ENCODE data around the gene SLC12A8. TPM values are rescaled to one million over a fixed set of nuclear protein-coding genes. Genes with fewer than 3 reads are reported as not detected.

Gene SLC12A8
- total RNA-seq, 4 donors from 2014 or later: 2.3 to 13.1 (median 3.9) TPM

- TF ChIP-seq CTCF (IDR thresholded peaks at IDR 0.05) (no peak), POLR2A (IDR thresholded peaks at IDR 0.05) (no peak)
- intact Hi-C loops (cut with DNase I; ENCODE audit: low total_unique reads): no loop called here
- 76 to 78% methylated on average over 1 of the region's 1 CpG for WGBS, 2 donors
- DNase-seq (ENCODE audit: low spot score in 2 of 2): no peak
- H3K4me3 ChIP-seq (ENCODE audit: low read depth, poor library complexity, severe bottlenecking): no peak overlapping the region
These were observed 32.7 kb downstream of the SLC12A8 start for GRCh38 chr3:125179884-125180240.

- WGBS, 2 donors: 82 to 83% methylated on average over 3 of the region's 3 CpGs
- no peak for TF ChIP-seq CTCF (IDR thresholded peaks at IDR 0.05)
- no peak for TF ChIP-seq POLR2A (IDR thresholded peaks at IDR 0.05)
- DNase-seq (ENCODE audit: low spot score in 2 of 2): no peak
- H3K4me3 ChIP-seq (ENCODE audit: low read depth, poor library complexity, severe bottlenecking): no peak overlapping the region
- intact Hi-C loops (cut with DNase I; ENCODE audit: low total_unique reads): no loop called here
These were observed 33.2 kb downstream of the SLC12A8 start for GRCh38 chr3:125179143-125179883.

- peak in 1 of 2 donors; percentile 70 for DNase-seq (ENCODE audit: low spot score in 2 of 2)
- 95 to 97% methylated on average over 13 of the region's 13 CpGs for WGBS, 2 donors
- H3K4me3 ChIP-seq (ENCODE audit: low read depth, poor library complexity, severe bottlenecking): no peak overlapping the region
- intact Hi-C loops (cut with DNase I; ENCODE audit: low total_unique reads): no loop called here
- no peak for TF ChIP-seq CTCF (IDR thresholded peaks at IDR 0.05)
- no peak for TF ChIP-seq POLR2A (IDR thresholded peaks at IDR 0.05)
These were observed 34.8 kb downstream of the SLC12A8 start for GRCh38 chr3:125177746-125178145.

GRCh38 chr3:125175295-125176078, 37.1 kb downstream of the SLC12A8 start:
- WGBS, 2 donors: 69 to 73% methylated on average over 7 of the region's 7 CpGs

GRCh38 chr3:125172346-125172745, 40.2 kb downstream of the SLC12A8 start:
- WGBS, 2 donors: 92 to 94% methylated on average over 2 of the region's 2 CpGs
- intact Hi-C loops (cut with DNase I; ENCODE audit: low total_unique reads): no loop called here
- no peak overlapping the region for H3K4me3 ChIP-seq (ENCODE audit: low read depth, poor library complexity, severe bottlenecking)
- TF ChIP-seq POLR2A (IDR thresholded peaks at IDR 0.05): no peak
- peak in 1 of 2 donors; percentile 20 for DNase-seq (ENCODE audit: low spot score in 2 of 2)

More at GRCh38 chr3:125175295-125176078, 37.1 kb downstream of the SLC12A8 start:
- peak in 1 of 2 donors; percentile 37 for DNase-seq (ENCODE audit: low spot score in 2 of 2)
- intact Hi-C loops (cut with DNase I; ENCODE audit: low total_unique reads): no loop called here
- TF ChIP-seq CTCF (IDR thresholded peaks at IDR 0.05) (no peak), POLR2A (IDR thresholded peaks at IDR 0.05) (no peak)
- no peak overlapping the region for H3K4me3 ChIP-seq (ENCODE audit: low read depth, poor library complexity, severe bottlenecking)

GRCh38 chr3:125168711-125169393, 43.7 kb downstream of the SLC12A8 start:
- intact Hi-C loops (cut with DNase I; ENCODE audit: low total_unique reads): no loop called here
- WGBS, 2 donors: 79 to 81% methylated on average over 4 of the region's 4 CpGs
- H3K4me3 ChIP-seq (ENCODE audit: low read depth, poor library complexity, severe bottlenecking): no peak overlapping the region
- TF ChIP-seq POLR2A (IDR thresholded peaks at IDR 0.05): no peak
- DNase-seq (ENCODE audit: low spot score in 2 of 2): peak in 1 of 2 donors; percentile 40
